Measurements from ENCODE around the gene VEGFC. TPM values are rescaled to one million over a fixed set of nuclear protein-coding genes. Genes with fewer than 3 reads are reported as not detected.

Gene VEGFC
- total RNA-seq, 1 donor from 2014 or later, result 15.0 TPM

DNA sequence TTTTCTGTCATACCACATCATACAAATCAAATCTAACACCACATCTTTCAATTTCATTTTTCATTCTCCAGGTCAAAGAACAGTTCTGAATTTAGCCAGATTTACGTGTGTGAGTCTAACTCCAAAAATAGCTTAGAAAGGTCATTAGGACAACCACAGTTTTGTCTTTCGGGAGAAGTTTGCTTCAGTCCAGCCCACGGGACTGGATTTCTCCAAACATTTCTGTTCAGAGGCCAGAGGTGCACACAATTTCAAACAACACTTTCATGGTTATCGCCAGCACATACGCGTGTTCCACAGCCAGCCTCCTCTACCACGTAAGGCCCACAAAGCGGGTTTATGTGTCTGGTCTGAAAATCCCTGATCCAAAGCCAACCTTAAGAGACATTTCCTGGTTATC, 65.9 kb downstream of the VEGFC start:
- DNase-seq (ENCODE audit: low spot score), result no peak
- intact Hi-C loops (cut with DNase I), result no loop called here

DNA sequence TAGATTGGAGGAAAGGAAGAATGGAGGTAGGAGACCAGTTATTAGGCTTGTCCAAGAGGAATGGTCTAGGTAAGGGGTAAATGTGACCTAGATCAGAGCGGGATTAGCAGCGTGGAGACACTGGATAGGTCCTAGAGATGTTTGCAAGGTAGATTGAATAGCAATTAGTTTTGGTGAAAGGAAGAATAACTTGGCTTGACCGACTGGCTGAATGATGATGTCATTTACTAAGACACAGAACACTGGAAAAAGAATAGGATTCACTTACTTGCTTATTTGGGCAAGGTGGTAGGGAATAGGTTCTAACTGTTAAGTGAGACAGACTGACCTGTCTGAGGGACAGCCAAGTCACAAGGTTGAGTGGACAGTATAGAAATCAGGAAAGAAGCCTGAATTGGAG, 71.3 kb downstream of the VEGFC start:
- intact Hi-C loops (cut with DNase I), result no loop called here

DNA sequence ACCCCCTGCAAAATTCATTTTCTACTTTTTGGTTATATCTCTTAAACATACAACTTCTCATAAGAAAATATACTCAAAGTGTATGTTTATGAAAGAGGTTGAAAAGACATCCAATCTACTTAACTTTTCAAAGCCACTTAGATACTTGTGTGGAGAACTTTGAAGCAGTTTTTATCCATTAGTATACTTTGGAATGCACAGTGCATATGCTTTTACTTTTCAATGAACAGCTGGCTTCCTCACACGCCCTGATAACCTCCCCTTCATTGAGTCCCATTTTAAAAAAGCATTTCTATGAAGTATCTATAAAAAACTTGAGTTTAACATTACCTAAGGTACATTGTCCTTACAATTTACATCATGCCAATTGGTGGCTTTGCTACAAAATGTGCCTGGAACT, 73.8 kb downstream of the VEGFC start:
- DNase-seq (ENCODE audit: low spot score), result no peak
- intact Hi-C loops (cut with DNase I), result loop anchor here (5.0 to 10.0 kb wide), 2 partner anchors 63 to 326 kb away; no protein-coding TSS in a partner anchor

More for the DNA sequence above, 71.3 kb downstream of the VEGFC start:
- DNase-seq (ENCODE audit: low spot score), result no peak

DNA sequence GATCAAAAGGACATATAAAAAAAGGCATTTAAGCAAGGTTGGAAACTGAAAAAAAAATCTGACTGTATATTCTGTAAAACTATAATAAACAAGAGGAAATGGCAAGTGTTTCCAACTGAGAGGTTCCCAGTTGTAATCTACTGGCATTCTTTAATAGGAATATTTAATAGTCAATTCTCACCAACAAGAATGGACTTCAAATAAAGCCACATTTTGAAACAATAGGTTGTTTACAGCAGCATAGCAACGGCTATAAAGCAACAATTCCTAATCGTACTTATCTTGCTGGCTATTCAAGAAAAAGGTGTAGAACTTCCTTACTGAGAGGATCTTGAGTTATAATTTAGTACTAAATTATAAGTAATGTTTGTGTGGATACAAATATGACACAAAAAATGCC, 75.5 kb downstream of the VEGFC start:
- intact Hi-C loops (cut with DNase I), result loop anchor here (5.0 to 10.0 kb wide), 2 partner anchors 65 to 328 kb away; no protein-coding TSS in a partner anchor
- DNase-seq (ENCODE audit: low spot score), result no peak

DNA sequence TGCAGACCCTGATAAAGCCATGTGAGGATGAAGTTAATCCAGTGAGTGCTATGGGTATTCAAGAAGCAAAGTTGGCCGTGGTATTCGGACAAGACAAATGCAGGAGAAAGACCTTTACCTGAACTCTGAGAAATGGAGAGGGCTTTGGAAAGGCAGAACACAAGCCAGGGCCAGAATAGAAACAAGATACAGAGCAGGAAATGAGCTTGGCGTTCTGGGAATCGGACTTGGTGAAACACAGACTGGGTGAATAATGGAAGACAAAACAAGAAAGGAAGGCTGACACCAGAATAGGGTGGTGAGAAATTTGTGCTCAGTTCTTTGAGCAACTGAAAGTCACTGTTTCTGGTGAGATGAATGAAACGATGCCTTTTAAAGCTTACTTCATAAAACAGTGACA, 83.3 kb downstream of the VEGFC start:
- DNase-seq (ENCODE audit: low spot score), result no peak
- intact Hi-C loops (cut with DNase I), result no loop called here

DNA sequence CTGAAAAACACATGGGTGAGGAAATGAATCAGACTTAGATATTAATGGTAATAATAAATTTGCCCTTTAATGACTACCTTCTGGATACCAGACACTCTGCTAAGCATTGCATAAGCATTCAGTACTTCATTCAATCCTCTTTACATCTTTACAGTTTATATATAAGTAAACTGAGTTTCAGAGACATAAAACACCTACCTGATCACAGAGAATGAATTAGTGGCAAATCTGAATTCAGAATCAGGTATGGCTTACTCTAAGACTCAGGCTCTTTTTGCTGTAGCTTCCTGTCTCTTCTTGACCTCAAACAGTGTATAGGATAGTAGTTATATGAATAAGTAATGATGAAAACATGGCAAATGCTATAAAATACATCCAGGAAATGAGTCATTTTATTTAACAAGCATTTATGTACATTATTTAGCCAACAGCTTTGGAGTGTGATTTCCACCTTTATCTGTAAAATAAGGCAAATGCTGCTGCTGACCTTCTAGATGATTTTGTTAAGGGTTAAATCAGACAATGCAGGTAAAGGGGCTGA, 83.9 kb downstream of the VEGFC start:
- no peak for DNase-seq (ENCODE audit: low spot score)
- intact Hi-C loops (cut with DNase I), result no loop called here

DNA sequence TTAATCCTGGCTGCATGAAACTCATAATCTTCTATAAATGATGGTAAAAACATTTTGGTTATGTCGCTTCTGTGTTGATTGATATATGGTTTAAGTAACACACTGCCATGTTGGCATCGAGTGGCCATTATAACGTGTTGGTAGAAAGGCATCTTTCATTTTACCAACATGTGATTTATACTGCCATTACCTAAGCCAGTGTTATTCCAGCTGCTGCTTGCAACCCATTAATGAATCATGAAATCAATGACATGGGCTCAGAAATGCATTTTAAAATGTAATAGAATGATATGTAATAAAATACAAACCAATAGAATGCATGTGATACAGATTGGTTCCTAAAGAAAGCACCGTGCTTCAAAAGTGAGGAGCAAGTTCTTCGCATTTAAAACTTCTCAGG, 102.0 kb downstream of the VEGFC start:
- DNase-seq (ENCODE audit: low spot score), result no peak
- intact Hi-C loops (cut with DNase I), result no loop called here

DNA sequence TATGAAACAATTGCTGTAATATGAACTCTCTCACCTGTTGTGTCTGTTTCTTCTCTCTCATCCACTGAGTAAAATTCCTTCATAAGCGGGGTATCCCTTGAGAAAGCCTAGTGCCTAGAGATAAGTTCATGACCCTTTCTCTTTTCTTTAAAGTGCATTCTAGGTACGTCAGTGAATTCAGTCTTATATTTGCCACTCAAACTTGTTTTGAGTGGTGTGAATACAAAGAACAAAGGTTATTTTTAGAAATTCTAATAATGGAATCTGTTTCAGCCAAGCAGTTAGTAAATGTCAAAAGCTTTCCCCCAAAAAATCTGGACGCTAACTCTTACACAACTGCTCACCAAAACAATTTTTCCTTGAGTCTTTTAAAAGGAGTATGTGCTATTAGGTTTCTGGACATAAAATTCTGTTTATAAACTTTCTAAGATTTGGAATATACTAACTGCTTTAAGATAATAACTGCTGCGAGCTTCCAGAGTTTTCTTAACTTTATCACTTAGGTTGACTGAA, 112.0 kb downstream of the VEGFC start:
- intact Hi-C loops (cut with DNase I), result no loop called here
- DNase-seq (ENCODE audit: low spot score), result no peak

DNA sequence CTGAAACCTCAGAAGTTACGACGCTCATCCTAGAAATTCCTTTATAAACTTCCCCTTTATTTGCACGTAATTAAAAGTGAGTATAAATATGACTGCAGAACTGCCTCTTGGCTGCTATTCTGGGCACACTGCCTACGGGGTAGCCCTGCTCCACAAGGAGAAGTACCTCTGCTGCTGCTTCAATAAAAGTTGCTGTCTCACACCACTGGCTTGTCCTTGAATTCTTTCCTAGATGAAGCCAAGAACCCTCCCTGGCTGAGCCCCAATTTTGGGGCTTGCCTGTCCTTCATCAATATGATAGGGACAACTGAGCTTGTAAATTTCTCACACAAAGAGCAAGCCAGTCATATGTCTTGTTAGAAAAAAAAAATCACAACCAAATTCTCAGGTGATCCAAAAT, 115.8 kb downstream of the VEGFC start:
- no peak for DNase-seq (ENCODE audit: low spot score)
- intact Hi-C loops (cut with DNase I), result no loop called here

DNA sequence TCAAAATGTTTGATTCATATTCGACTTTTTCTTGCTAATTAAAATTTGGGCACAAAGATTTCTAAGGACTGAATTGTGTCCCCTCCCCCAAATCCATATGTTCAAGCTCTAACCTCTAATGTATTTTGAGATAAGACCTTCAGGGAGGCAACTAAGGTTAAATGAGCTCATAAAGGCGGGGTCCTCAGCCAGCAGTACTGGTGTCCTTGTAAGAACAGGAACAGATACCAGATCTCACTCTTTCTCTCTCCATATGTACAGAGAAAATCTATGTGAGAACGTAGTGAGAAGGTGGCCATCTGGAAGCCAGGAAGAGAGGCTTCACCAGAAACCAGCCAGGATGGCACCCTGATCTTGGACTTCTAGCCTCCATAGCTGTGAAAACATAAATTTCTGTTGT, 116.9 kb downstream of the VEGFC start:
- no peak for DNase-seq (ENCODE audit: low spot score)
- intact Hi-C loops (cut with DNase I), result no loop called here

DNA sequence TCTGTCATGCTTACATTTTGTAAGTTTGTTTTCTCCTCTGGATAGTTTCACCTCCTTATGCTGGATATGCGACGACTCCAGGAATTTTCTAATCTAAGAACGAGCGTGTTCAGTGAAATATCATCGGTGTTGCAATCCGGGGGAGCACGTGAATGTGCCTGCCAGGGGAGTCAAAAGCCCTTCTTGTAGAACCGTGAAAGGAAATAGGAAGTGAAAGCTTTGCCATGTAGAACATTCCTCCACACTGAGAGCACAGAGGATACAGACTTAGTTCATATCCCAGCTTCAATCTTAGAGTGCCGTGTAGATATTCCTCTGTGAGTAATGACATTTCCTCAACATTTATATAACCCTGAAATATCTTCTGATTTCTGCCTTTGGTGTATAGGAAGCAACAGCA, 121.2 kb downstream of the VEGFC start:
- intact Hi-C loops (cut with DNase I), result no loop called here
- DNase-seq (ENCODE audit: low spot score), result no peak

DNA sequence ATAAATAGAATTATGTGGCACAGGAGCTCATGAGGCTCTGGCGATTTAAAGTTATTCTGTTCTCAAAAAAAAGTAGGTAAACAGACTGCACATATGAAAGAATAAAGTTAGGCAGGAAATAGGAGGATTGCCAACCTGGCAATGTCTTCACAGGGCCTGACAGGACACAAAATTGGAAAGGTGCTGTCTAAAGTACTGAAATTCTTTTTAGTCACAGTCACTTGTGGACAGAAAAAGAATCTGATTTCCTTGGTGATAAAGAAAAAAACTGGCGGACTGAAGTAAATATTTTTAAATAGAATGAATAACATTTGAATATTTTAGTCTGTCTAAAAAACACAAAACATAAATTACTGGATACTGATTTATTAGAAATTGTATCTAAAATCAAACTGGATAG, 124.4 kb downstream of the VEGFC start:
- no peak for DNase-seq (ENCODE audit: low spot score)
- intact Hi-C loops (cut with DNase I), result no loop called here

DNA sequence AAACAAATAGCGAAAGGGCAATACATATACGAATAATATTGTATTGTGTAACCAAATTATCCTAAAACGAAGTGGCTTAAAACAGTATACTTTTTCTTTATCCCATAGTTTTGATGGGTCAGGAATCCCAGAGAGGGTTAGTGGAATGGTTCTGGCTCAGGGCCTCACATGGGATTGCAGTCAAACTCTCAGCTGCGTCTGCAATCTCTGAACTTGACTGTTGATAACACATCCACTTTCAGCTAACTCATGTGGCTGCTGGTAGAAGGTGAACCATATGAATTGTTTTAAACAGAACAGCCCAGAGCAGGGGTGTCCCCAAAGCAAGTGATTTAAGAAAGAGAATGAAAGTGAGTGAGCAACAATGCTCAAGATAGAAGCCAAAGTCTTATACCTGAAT, 127.8 kb downstream of the VEGFC start:
- no peak for DNase-seq (ENCODE audit: low spot score)
- intact Hi-C loops (cut with DNase I), result no loop called here

DNA sequence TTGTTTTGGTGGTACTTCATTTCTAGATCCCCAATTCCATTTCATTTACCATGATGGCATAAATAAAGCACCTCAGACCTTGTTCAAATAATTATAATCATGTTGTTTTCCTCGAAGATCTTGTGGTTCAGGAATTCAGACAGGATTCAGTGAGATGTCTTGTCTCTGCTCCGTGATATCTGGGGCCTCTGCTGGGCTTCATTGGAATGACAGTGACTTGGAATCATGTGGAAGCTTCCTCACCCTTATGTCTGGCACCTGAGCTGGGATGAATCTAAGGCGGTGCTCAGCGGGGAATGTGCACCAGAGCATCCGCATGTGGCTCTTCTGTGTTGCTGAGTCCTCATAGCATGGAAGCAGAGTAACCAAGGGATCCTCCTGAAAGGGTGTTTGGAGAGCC, 132.2 kb downstream of the VEGFC start:
- DNase-seq (ENCODE audit: low spot score), result no peak
- intact Hi-C loops (cut with DNase I), result no loop called here

DNA sequence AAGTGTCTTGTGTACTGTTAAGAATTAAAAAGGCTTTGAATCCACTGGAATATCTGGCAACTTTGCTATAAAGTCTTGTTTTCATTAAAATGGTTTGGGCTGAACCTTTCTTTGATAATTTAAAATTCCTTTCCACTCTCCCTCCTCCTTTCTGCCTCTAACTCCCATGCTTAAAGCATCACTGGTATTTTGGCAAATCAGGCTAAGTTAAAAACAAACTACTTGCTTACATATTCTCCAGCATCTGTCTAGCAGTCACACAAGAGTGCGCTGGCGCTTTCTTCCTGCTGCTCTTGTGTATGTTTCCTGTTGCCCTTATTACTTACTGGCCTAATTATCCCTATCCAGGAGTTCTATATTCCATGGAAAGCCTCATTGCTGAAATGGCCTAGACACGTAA, 136.6 kb downstream of the VEGFC start:
- no peak for DNase-seq (ENCODE audit: low spot score)
- intact Hi-C loops (cut with DNase I), result no loop called here

DNA sequence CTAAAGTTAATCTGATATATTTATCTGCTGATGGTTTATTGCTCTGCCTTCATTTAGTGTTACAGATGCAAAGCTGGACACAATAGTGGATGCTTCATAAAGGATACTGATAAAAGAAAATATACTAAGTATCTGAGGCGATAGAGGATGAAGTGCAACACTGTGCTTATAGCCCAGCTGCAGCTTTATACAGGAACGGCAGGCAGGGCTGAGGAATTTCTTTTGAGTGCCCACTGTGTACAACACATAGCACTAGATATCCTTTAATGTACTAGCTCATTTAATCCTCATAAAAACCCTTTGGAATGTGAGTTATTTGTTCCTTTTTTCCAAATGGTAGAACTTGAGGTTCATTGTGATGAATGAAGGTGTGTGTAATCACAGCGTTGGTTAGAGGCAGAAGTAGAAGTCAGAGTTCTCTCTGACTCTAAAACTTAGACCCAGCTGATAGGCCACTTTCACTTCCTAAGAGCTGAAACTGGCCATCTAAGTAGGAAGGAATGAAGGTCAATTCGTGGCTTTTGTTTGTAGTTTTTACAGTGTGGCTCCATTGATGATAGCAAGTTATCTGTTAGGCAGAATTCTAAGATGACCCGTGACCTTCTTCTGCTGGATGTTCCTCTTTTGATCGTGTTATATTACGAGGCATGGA, 138.0 kb downstream of the VEGFC start:
- intact Hi-C loops (cut with DNase I), result no loop called here
- no peak for DNase-seq (ENCODE audit: low spot score)

DNA sequence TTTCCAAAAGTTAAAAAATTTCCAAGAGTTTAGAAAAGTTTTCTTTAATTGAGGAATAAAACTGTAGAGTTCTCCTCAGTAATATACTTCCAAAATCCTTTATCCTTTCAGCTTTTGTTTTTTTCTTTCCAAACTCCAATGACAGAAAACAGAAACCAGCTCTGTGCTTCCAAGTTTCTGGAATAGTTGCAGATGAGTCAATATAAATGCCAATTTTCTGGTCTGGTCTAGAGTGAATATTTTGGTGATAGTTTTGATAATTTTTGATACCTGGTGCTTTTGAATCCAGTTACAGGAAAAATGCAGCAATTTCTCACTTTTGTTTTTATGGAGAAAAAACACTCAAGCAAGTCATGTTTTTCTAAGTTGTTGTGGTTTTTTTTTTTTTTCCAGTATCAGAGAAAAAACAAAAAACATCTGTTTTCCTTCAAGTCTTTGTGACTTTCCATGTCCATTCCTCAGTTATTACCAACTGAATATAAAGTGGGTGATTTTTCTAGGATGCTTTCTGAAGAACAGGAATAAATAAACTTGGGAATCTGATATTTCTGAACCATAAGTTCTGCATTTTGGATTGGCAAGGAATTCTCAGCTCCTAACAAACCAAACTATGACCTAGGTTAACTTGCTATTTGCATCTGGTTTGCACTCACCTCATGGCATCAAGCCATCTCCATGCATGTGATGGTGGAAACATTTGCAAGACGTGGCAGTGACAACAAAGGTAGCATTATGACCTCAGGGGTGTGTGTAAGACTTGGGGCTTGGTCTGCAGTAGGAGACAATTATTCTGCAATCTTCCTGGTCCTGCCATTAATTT, 139.1 kb downstream of the VEGFC start:
- intact Hi-C loops (cut with DNase I), result no loop called here
- no peak for DNase-seq (ENCODE audit: low spot score)

DNA sequence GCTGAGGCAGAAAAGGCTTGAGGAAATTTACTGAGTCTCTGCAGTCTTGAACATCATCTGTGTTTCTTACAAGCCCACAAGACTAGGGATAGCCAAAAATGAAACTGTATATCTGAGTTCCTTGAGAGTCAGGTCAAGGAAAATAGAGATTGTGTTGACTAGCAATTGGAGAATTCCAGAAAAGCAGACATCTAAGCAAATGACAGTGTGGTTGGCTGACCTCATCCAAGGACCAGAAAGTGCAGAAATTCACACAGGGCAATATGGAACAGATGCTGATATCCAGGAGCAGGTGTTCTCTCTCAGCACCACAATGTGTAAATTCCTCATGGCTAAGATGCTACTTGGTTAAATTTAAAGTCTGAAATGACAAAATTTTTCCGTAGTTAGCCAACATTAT, 146.4 kb downstream of the VEGFC start:
- DNase-seq (ENCODE audit: low spot score), result no peak
- intact Hi-C loops (cut with DNase I), result no loop called here

DNA sequence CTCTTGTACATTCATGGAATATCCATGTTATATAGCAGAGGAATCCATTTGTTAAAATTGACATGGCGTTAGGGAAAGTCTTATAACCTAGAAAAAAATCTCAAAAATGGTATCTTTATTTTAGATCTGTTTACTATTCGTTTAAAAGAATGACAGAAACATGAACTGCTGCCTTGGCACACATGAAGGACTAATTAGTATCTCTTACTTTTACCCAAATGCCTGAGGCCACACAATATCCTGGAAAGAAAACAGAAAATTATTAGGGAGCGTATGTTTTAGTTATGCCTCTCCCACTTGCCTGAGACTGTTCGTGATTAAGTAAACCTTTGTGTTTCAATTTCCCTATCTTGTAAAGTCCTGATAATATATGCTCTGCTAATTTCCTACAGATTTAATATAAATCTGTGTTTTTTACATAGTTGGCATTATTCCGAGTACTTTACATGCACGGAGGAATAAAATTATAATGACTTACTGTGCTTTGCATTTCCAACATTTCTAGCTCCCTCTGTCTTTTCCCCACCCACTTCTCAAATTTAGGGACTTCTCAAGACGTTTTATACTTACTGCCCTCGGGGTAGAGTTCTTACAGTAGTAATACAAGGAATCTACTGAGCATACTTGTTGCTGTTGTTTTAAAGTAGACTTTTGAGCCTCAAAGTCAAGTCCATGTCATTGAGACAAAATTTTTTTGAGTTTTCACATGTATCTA, 147.3 kb downstream of the VEGFC start:
- intact Hi-C loops (cut with DNase I), result no loop called here
- no peak for DNase-seq (ENCODE audit: low spot score)

DNA sequence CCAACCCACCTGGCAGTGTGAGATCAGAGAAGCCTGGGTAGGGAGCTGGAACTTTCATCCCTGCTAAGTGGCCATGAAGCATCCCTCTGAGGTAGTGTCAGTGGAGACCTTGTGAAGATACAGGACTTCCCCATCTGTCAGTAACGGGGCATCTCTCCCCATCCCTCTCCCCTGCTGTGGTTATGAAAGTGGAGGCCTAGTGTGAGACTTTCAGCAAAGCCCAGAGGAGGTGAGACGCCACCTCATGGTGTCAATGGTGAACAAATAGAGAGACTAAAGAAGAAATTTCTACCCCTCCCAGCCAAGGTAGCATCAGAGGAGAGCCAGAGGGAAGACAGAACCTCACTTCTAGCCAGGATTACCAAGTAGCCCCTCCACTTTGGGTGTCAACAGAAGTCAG, 150.2 kb downstream of the VEGFC start:
- intact Hi-C loops (cut with DNase I), result no loop called here
- DNase-seq (ENCODE audit: low spot score), result no peak
